SK-N-SH (cell line): Measurements from ENCODE around the gene RNASE8. TPM values are rescaled to one million over a fixed set of nuclear protein-coding genes. Genes with fewer than 3 reads are reported as not detected.

ENCODE experiments used
- CTCF ChIA-PET: fragments of 300-600, 350-600 bp; formaldehyde crosslinking; extraction: SDS; loops from one replicate; lab custom pipeline; 2021; lab: Yijun Ruan, JAX
- POLR2A ChIA-PET: fragments of 350-600 bp; sonication (Branson Sonifier 250); formaldehyde crosslinking; extraction: SDS; loops from one replicate; lab custom pipeline; 2020; ENCODE audit warnings: antibody characterized with exemption, inconsistent platforms; lab: Yijun Ruan, JAX
- DNase-seq: peaks from one replicate; pipeline ENCODE4 v3.0.0; 2012
- H2AFZ ChIP-seq: fragments of 200-600 bp; sonication (generic); 2 replicates; pipeline ENCODE4 v1.8.1; 2016; ENCODE audit warnings: antibody characterized with exemption, mild to moderate bottlenecking, low read depth
- H3F3A ChIP-seq: fragments of 200-600 bp; sonication (generic); replicated peaks from 2 replicates; pipeline ENCODE3; 2016; ENCODE audit warnings: antibody characterized with exemption, mild to moderate bottlenecking; ENCODE audit not compliant: insufficient read depth
- H3K27ac ChIP-seq, 2 experiments: fragments of 200-500 bp in 1 of 2; fragments of 200-600 bp in 1 of 2; sonication (Bioruptor generic) in 1 of 2; sonication (generic), shearing (Covaris generic) in 1 of 2; 2 replicates each; pipeline versions ENCODE4 v1.5.1 to v1.6.1; 2014 to 2016; ENCODE audit warnings: low read depth in 2 of 2, inconsistent platforms in 1 of 2, low read length in 1 of 2, mild to moderate bottlenecking in 1 of 2, mixed read lengths in 1 of 2
- H3K27me3 ChIP-seq: fragments of 200-600 bp; sonication (generic), shearing (Covaris generic); 2 replicates; pipeline ENCODE4 v1.6.1; 2016; ENCODE audit warnings: mixed run types; ENCODE audit not compliant: insufficient read depth
- H3K36me3 ChIP-seq, 2 experiments: fragments of 200-500 bp in 1 of 2; fragments of 200-600 bp in 1 of 2; sonication (Bioruptor generic) in 1 of 2; sonication (generic) in 1 of 2; replicated peaks in 1 of 2; 2 replicates each; pipeline versions ENCODE3 to v1.5.1; 2014 to 2016; ENCODE audit warnings: low read length in 1 of 2, mild to moderate bottlenecking in 1 of 2; ENCODE audit not compliant: insufficient read depth in 2 of 2, control insufficient read depth in 1 of 2
- H3K4me1 ChIP-seq, 2 experiments: fragments of 200-500 bp in 1 of 2; fragments of 200-600 bp in 1 of 2; sonication (Bioruptor generic) in 1 of 2; sonication (generic), shearing (Covaris generic) in 1 of 2; 2 replicates each; pipeline versions ENCODE4 v1.5.1 to v1.6.1; 2014 to 2016; ENCODE audit warnings: low read depth in 1 of 2, low read length in 1 of 2, mixed run types in 1 of 2; ENCODE audit not compliant: insufficient read depth in 2 of 2, control insufficient read depth in 1 of 2
- H3K4me2 ChIP-seq: fragments of 200-600 bp; sonication (generic), shearing (Covaris generic); 2 replicates; pipeline ENCODE4 v1.6.1; 2017; ENCODE audit warnings: mixed run types
- H3K4me3 ChIP-seq, 2 experiments: fragments of 200-500 bp in 1 of 2; fragments of 200-600 bp in 1 of 2; sonication (Bioruptor generic) in 1 of 2; sonication (generic), shearing (Covaris generic) in 1 of 2; 2 replicates each; pipeline versions ENCODE4 v1.5.1 to v1.8.1; 2014 to 2016; ENCODE audit warnings: low read depth in 2 of 2, inconsistent platforms in 1 of 2, low read length in 1 of 2, mild to moderate bottlenecking in 1 of 2, mixed read lengths in 1 of 2, moderate library complexity in 1 of 2
- H3K79me2 ChIP-seq: fragments of 200-600 bp; sonication (generic); 2 replicates; pipeline ENCODE4 v1.8.1; 2017; ENCODE audit warnings: mild to moderate bottlenecking; ENCODE audit not compliant: insufficient read depth
- H3K9ac ChIP-seq: fragments of 200-600 bp; sonication (generic); 2 replicates; pipeline ENCODE4 v1.6.1; 2017; ENCODE audit warnings: mixed run types
- H3K9me2 ChIP-seq: fragments of 200-600 bp; sonication (generic); 2 replicates; pipeline ENCODE4 v1.6.1; 2017; ENCODE audit warnings: mixed run types
- H3K9me3 ChIP-seq: fragments of 200-600 bp; sonication (generic); 2 replicates; pipeline ENCODE4 v1.6.1; 2017; ENCODE audit warnings: mixed run types, mild to moderate bottlenecking, moderate library complexity
- H4K20me1 ChIP-seq: fragments of 200-600 bp; sonication (generic); 2 replicates; pipeline ENCODE4 v1.6.1; 2017; ENCODE audit warnings: mild to moderate bottlenecking, mixed run types; ENCODE audit not compliant: insufficient read depth
- CHD2 ChIP-seq: fragments of 150-350 bp; IDR thresholded peaks from 2 replicates; pipeline ENCODE4 v1.6.1; 2018; ENCODE audit warnings: low read length; ENCODE audit not compliant: partially characterized antibody
- CTCF ChIP-seq: fragments of 200-600 bp; sonication (generic); IDR thresholded peaks from 2 replicates; pipeline ENCODE4 v1.6.1; 2017; ENCODE audit warnings: antibody characterized with exemption, mild to moderate bottlenecking, moderate library complexity
- EP300 ChIP-seq, 2 experiments: IDR thresholded peaks; 2 replicates each; pipeline versions ENCODE4 v1.4.0 to v1.6.1; 2012; ENCODE audit warnings: borderline replicate concordance in 1 of 2, low read depth in 1 of 2, low read length in 1 of 2
- EZH2phosphoT487 ChIP-seq: fragments of 200-600 bp; sonication (generic); IDR thresholded peaks from 2 replicates; pipeline ENCODE4 v1.6.1; 2017; ENCODE audit warnings: low read depth, mixed run types, mild to moderate bottlenecking, antibody characterized with exemption, moderate library complexity, borderline replicate concordance
- FOXM1 ChIP-seq: IDR thresholded peaks from 2 replicates; pipeline ENCODE4 v1.4.0; 2012; ENCODE audit warnings: low read depth, mild to moderate bottlenecking
- GABPA ChIP-seq: IDR thresholded peaks from 2 replicates; pipeline ENCODE4 v1.4.0; 2012; ENCODE audit warnings: low read depth, mild to moderate bottlenecking
- IRF3 ChIP-seq: fragments of 150-350 bp; IDR thresholded peaks from 2 replicates; pipeline ENCODE4 v1.6.1; 2016; ENCODE audit warnings: mild to moderate bottlenecking, low read depth, low read length
- JUND ChIP-seq: IDR thresholded peaks from 2 replicates; pipeline ENCODE4 v1.4.0; 2012
- MEF2A ChIP-seq: IDR thresholded peaks from 2 replicates; pipeline ENCODE4 v1.4.0; 2012; ENCODE audit warnings: low read depth, borderline replicate concordance
- NRF1 ChIP-seq: IDR thresholded peaks from 2 replicates; pipeline ENCODE4 v1.6.1; 2012; ENCODE audit warnings: low read depth, mild to moderate bottlenecking, low read length
- POLR2AphosphoS5 ChIP-seq: IDR thresholded peaks from 2 replicates; pipeline ENCODE4 v1.6.1; 2012; ENCODE audit warnings: low read depth, low read length
- RAD21 ChIP-seq: IDR thresholded peaks from 2 replicates; pipeline ENCODE4 v1.6.1; 2012; ENCODE audit warnings: mild to moderate bottlenecking, low read length
- RXRA ChIP-seq: IDR thresholded peaks from 2 replicates; pipeline ENCODE4 v1.4.0; 2012; ENCODE audit warnings: low read depth, mild to moderate bottlenecking, borderline replicate concordance
- SIN3A ChIP-seq: IDR thresholded peaks from 2 replicates; pipeline ENCODE4 v1.6.1; 2012; ENCODE audit warnings: low read depth, mild to moderate bottlenecking, low read length, moderate library complexity, borderline replicate concordance
- TCF12 ChIP-seq: IDR thresholded peaks from 2 replicates; pipeline ENCODE4 v1.4.0; 2012
- YY1 ChIP-seq: IDR thresholded peaks from 2 replicates; pipeline ENCODE4 v1.4.0; 2012; ENCODE audit warnings: low read depth, mild to moderate bottlenecking
- WGBS: methylation state at CpG from one replicate; pipeline ENCODE4 v1.1.6; 2017; ENCODE audit warnings: low lambda C conversion rate; 5-methylcytosine and 5-hydroxymethylcytosine counted together
- polyA plus RNA-seq, 3 experiments: library from polyadenylated mRNA; depleted of rRNA; stranded (reverse); fragments of >200 nt; gene quantifications; 2 replicates each; pipeline ENCODE4 v1.2.3, GENCODE V29; 2012
- TF ChIP-seq, protein P1 (sequence below): IDR thresholded peaks from 2 replicates; pipeline ENCODE4 v1.6.1; 2012; ENCODE audit warnings: mild to moderate bottlenecking, low read depth, low read length, moderate library complexity
- TF ChIP-seq, protein P2 (sequence below): IDR thresholded peaks from 2 replicates; pipeline ENCODE4; 2012

Gene RNASE8
- polyA plus RNA-seq, 1 of the 3 experiments (the other 2 are of a cell fraction) = not detected

DNA sequence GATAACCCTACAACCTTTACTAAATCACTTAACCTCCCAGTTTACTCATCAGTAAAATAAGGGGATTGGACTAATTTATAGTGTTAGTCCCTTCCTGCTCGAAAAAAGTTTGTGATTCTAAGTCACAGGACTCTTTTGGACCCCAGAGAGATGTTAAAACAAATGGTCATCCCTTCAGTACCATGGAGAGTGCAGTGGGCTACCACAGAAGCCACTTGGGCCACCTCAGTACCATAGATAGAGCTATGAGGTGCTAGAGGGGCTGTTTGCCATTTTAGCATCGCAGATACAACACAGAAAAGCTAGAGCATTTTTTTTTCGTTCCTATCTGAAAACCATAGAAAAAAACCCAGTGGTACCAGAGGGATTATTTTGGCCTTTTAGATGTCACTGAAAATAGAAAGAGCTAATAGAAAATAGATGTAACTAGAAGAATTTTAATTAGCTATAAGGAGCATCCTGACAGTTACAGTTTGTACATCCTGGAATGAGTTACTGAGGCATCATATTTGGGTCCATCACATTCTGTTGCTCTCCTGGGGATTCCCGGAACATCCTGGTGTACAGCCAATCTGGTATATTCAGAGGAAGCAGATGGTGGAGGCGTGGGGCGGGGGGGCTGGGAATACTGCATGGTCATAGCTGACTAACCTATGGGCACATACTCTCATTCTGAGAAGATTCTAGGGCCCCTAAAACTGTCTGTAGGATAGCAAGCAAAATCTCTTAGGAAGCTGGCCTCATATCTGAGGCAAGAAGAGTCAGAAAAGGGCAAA lies 38.0 kb downstream of the RNASE8 start:
- H3K4me3 ChIP-seq = no peak overlapping the region
- 77% methylated on average over 6 of the region's 6 CpGs for WGBS
- peak overlapping the region; percentile 44 to 67; a peak in 3 of 4 replicates for H3K27ac ChIP-seq
- H3K36me3 ChIP-seq = peaks cover 7 to 26% of the 10 kb centered on the region in 2 experiments
- no peaks in the 10 kb centered on the region for H3K9me3 ChIP-seq
- no peak for TF ChIP-seq EZH2phosphoT487
- TF ChIP-seq, protein P1, sequence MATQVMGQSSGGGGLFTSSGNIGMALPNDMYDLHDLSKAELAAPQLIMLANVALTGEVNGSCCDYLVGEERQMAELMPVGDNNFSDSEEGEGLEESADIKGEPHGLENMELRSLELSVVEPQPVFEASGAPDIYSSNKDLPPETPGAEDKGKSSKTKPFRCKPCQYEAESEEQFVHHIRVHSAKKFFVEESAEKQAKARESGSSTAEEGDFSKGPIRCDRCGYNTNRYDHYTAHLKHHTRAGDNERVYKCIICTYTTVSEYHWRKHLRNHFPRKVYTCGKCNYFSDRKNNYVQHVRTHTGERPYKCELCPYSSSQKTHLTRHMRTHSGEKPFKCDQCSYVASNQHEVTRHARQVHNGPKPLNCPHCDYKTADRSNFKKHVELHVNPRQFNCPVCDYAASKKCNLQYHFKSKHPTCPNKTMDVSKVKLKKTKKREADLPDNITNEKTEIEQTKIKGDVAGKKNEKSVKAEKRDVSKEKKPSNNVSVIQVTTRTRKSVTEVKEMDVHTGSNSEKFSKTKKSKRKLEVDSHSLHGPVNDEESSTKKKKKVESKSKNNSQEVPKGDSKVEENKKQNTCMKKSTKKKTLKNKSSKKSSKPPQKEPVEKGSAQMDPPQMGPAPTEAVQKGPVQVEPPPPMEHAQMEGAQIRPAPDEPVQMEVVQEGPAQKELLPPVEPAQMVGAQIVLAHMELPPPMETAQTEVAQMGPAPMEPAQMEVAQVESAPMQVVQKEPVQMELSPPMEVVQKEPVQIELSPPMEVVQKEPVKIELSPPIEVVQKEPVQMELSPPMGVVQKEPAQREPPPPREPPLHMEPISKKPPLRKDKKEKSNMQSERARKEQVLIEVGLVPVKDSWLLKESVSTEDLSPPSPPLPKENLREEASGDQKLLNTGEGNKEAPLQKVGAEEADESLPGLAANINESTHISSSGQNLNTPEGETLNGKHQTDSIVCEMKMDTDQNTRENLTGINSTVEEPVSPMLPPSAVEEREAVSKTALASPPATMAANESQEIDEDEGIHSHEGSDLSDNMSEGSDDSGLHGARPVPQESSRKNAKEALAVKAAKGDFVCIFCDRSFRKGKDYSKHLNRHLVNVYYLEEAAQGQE = peak; percentile 98
- no peak for TF ChIP-seq RXRA
- 0 out of 2 replicates have a peak, but pooled peaks have one; percentile 3 for TF ChIP-seq POLR2AphosphoS5
- TF ChIP-seq YY1 = no peak
- TF ChIP-seq, protein P2, sequence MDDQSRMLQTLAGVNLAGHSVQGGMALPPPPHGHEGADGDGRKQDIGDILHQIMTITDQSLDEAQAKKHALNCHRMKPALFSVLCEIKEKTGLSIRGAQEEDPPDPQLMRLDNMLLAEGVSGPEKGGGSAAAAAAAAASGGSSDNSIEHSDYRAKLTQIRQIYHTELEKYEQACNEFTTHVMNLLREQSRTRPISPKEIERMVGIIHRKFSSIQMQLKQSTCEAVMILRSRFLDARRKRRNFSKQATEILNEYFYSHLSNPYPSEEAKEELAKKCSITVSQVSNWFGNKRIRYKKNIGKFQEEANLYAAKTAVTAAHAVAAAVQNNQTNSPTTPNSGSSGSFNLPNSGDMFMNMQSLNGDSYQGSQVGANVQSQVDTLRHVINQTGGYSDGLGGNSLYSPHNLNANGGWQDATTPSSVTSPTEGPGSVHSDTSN = no peak
- TF ChIP-seq JUND = no peak
- ChIA-PET POLR2A (interaction anchor here (1.4 to 3.9 kb wide), 3 partner anchors 8 to 24 kb away, joined by 4 to 19 read pairs (median 12); partner anchors contain the start of gene ARHGEF40), CTCF (interaction anchor here (1.2 to 20.5 kb wide), 6 partner anchors 10 to 79 kb away, joined by 3 to 555 read pairs (median 176); partner anchors contain the start of genes ARHGEF40, NDRG2 and TMEM253)
- H3K9me2 ChIP-seq = no peaks in the 10 kb centered on the region
- H2AFZ ChIP-seq = no peak overlapping the region
- DNase-seq = peak; percentile 19
- no peaks in the 10 kb centered on the region for H3K79me2 ChIP-seq
- H3K9ac ChIP-seq = no peak overlapping the region
- no peaks in the 10 kb centered on the region for H3K27me3 ChIP-seq
- H3K4me2 ChIP-seq = no peak overlapping the region
- H3K4me1 ChIP-seq = peaks cover 28 to 31% of the 10 kb centered on the region in 2 experiments
- H3F3A ChIP-seq = peaks cover 42% of the 10 kb centered on the region
- peaks cover 14% of the 10 kb centered on the region; the same call in 1 of the 2 replicates for H4K20me1 ChIP-seq

GRCh38 chr14:21096438-21096837 lies 38.8 kb downstream of the RNASE8 start:
- no peak overlapping the region for H3K9ac ChIP-seq
- H2AFZ ChIP-seq = no peak overlapping the region
- H3K4me1 ChIP-seq = peaks cover 28 to 31% of the 10 kb centered on the region in 2 experiments
- H3F3A ChIP-seq = peaks cover 38% of the 10 kb centered on the region
- H3K4me3 ChIP-seq = no peak overlapping the region
- no peaks in the 10 kb centered on the region for H3K27me3 ChIP-seq
- H3K4me2 ChIP-seq = peak overlapping the region; percentile 59; the same call in 1 of the 2 replicates
- H3K9me3 ChIP-seq = no peaks in the 10 kb centered on the region
- DNase-seq = peak; percentile 8
- POLR2A ChIA-PET = interaction anchor here (1.1 to 3.9 kb wide), 5 partner anchors 8 to 82 kb away, joined by 3 to 19 read pairs (median 4); partner anchors contain the start of gene ARHGEF40
- 79% methylated on average over 3 of the region's 3 CpGs for WGBS
- peaks cover 14% of the 10 kb centered on the region; the same call in 1 of the 2 replicates for H4K20me1 ChIP-seq
- H3K79me2 ChIP-seq = no peaks in the 10 kb centered on the region
- CTCF ChIA-PET = interaction anchor here (1.2 to 20.5 kb wide), 5 partner anchors 10 to 80 kb away, joined by 4 to 555 read pairs (median 283); partner anchors contain the start of genes ARHGEF40, NDRG2 and TMEM253
- peaks cover 3 to 18% of the 10 kb centered on the region in 2 experiments for H3K36me3 ChIP-seq
- no peaks in the 10 kb centered on the region for H3K9me2 ChIP-seq
- H3K27ac ChIP-seq = peak overlapping the region; percentile 44 to 89; a peak in 3 of 4 replicates
- TF ChIP-seq EP300 (IDR thresholded peaks at IDR 0.05; ENCODE audit: borderline replicate concordance in 1 of 2, low read depth in 1 of 2, low read length in 1 of 2) (no peak), GABPA (no peak), CTCF (no peak), EZH2phosphoT487 (no peak), POLR2AphosphoS5 (no peak), JUND (no peak), NRF1 (no peak), RAD21 (no peak), CHD2 (no peak), MEF2A (no peak), FOXM1 (no peak), TCF12 (no peak), IRF3 (no peak), SIN3A (no peak)
